ENCODE results near the gene FGF14.

DNA sequence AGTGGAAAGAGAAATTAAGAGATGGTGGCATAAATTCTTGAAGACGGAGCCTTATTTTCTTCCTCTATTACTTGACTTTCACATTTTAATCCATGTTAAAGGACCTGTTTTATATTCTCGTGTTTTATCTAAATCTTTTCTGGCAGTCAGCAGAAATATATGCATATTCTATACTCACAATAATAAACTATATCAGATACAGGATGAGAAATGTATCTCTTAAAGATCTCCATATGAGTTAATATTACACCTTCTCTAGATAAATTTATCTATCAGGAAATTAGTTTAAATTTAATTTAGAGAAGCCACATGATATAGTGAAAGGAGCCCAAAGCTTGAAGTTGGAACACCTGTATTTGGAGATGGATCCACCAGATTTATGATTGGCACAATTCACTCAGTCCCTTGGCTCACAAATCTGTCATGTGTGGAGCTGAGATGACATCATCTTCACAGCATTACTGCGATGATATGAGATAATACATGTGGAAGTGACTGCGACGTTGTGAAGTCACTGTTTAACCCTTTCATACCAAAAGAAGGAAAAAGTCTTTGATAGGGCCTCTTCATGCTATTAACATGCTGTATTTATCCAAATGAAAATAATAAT is 216.4 kb downstream of the FGF14 start:
- TF ChIP-seq, protein P1, sequence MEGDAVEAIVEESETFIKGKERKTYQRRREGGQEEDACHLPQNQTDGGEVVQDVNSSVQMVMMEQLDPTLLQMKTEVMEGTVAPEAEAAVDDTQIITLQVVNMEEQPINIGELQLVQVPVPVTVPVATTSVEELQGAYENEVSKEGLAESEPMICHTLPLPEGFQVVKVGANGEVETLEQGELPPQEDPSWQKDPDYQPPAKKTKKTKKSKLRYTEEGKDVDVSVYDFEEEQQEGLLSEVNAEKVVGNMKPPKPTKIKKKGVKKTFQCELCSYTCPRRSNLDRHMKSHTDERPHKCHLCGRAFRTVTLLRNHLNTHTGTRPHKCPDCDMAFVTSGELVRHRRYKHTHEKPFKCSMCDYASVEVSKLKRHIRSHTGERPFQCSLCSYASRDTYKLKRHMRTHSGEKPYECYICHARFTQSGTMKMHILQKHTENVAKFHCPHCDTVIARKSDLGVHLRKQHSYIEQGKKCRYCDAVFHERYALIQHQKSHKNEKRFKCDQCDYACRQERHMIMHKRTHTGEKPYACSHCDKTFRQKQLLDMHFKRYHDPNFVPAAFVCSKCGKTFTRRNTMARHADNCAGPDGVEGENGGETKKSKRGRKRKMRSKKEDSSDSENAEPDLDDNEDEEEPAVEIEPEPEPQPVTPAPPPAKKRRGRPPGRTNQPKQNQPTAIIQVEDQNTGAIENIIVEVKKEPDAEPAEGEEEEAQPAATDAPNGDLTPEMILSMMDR (tag by site-specific recombination; IDR thresholded peaks at IDR 0.05), result no peak
- TF ChIP-seq, protein P2, sequence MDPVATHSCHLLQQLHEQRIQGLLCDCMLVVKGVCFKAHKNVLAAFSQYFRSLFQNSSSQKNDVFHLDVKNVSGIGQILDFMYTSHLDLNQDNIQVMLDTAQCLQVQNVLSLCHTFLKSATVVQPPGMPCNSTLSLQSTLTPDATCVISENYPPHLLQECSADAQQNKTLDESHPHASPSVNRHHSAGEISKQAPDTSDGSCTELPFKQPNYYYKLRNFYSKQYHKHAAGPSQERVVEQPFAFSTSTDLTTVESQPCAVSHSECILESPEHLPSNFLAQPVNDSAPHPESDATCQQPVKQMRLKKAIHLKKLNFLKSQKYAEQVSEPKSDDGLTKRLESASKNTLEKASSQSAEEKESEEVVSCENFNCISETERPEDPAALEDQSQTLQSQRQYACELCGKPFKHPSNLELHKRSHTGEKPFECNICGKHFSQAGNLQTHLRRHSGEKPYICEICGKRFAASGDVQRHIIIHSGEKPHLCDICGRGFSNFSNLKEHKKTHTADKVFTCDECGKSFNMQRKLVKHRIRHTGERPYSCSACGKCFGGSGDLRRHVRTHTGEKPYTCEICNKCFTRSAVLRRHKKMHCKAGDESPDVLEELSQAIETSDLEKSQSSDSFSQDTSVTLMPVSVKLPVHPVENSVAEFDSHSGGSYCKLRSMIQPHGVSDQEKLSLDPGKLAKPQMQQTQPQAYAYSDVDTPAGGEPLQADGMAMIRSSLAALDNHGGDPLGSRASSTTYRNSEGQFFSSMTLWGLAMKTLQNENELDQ (tag by site-specific recombination; IDR thresholded peaks at IDR 0.05; ENCODE audit: low read depth), result no peak
- TF ChIP-seq, protein P3, sequence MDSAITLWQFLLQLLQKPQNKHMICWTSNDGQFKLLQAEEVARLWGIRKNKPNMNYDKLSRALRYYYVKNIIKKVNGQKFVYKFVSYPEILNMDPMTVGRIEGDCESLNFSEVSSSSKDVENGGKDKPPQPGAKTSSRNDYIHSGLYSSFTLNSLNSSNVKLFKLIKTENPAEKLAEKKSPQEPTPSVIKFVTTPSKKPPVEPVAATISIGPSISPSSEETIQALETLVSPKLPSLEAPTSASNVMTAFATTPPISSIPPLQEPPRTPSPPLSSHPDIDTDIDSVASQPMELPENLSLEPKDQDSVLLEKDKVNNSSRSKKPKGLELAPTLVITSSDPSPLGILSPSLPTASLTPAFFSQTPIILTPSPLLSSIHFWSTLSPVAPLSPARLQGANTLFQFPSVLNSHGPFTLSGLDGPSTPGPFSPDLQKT (IDR thresholded peaks at IDR 0.05; ENCODE audit: borderline replicate concordance, low read depth, low read length), result no peak
- TF ChIP-seq SCRT1 (tag by site-specific recombination; IDR thresholded peaks at IDR 0.05; ENCODE audit: borderline replicate concordance), result no peak
- TF ChIP-seq MYNN (tag by site-specific recombination; IDR thresholded peaks at IDR 0.05; ENCODE audit: borderline replicate concordance), result no peak
- TF ChIP-seq ZNF248 (tag by site-specific recombination; IDR thresholded peaks at IDR 0.05), result no peak
- TF ChIP-seq, protein P4, sequence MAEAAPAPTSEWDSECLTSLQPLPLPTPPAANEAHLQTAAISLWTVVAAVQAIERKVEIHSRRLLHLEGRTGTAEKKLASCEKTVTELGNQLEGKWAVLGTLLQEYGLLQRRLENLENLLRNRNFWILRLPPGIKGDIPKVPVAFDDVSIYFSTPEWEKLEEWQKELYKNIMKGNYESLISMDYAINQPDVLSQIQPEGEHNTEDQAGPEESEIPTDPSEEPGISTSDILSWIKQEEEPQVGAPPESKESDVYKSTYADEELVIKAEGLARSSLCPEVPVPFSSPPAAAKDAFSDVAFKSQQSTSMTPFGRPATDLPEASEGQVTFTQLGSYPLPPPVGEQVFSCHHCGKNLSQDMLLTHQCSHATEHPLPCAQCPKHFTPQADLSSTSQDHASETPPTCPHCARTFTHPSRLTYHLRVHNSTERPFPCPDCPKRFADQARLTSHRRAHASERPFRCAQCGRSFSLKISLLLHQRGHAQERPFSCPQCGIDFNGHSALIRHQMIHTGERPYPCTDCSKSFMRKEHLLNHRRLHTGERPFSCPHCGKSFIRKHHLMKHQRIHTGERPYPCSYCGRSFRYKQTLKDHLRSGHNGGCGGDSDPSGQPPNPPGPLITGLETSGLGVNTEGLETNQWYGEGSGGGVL (tag by site-specific recombination; IDR thresholded peaks at IDR 0.05), result no peak
- TF ChIP-seq MZF1 (tag by site-specific recombination; IDR thresholded peaks at IDR 0.05; ENCODE audit: borderline replicate concordance), result no peak
- TF ChIP-seq ZNF830 (tag by site-specific recombination; IDR thresholded peaks at IDR 0.05; ENCODE audit: low read depth), result no peak
- no peak for TF ChIP-seq KLF16 (tag by site-specific recombination; IDR thresholded peaks at IDR 0.05)
- TF ChIP-seq, protein P5, sequence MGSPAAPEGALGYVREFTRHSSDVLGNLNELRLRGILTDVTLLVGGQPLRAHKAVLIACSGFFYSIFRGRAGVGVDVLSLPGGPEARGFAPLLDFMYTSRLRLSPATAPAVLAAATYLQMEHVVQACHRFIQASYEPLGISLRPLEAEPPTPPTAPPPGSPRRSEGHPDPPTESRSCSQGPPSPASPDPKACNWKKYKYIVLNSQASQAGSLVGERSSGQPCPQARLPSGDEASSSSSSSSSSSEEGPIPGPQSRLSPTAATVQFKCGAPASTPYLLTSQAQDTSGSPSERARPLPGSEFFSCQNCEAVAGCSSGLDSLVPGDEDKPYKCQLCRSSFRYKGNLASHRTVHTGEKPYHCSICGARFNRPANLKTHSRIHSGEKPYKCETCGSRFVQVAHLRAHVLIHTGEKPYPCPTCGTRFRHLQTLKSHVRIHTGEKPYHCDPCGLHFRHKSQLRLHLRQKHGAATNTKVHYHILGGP (tag by site-specific recombination; IDR thresholded peaks at IDR 0.05), result no peak
- TF ChIP-seq SETDB1 (IDR thresholded peaks at IDR 0.05; ENCODE audit: insufficient read length, low read length), result no peak
